ENCODE measurements around the gene CHFR.
"Not testable (repeated sequence)": the region's sequence is repeated elsewhere in the genome, so short reads cannot be mapped to it uniquely, and the experiment has no call there.

CHFR gene

DNA sequence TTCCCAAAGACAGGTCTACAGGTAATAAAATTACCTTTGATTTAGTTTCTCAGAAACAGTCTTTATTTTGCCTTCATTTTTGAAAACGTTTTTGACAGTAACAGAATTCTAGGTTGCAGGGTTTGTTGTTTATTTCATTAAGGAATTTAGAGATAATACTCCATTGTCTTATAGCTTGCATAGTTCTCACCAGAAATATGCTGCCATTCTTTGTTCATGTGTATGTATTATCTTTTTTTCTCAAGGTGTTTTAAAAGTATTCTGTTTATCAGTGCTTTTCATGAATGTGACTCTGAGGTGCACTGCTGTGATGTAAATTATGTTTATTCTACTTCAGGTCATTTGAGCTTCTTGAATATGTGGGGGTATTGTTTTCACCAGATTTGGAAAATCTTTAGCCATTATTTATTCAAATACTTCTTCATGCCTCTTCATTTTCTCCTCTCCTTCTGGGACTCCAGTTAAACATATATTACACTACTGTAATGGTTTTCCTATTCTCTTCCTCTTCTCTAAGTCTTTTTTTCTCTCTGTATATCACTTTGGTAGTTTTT lies 36.0 kb upstream of the CHFR start:
- Histone ChIP-seq H3K9me3 (ENCODE audit: control extremely low read depth in 1 of 5, control insufficient read depth in 4 of 5, insufficient read depth in 2 of 5, low read depth in 1 of 5, low read length in 4 of 5) (peaks cover 24 to 84% (median 66%) of the 10 kb centered on the region in 5 experiments), H3K27me3 (replicated peaks in 2 of 5; ENCODE audit: control insufficient read depth in 4 of 5, insufficient read depth in 5 of 5, low read length in 4 of 5) (no peaks in the 10 kb centered on the region), H3K36me3 (ENCODE audit: control insufficient read depth in 4 of 4, insufficient read depth in 4 of 4, low read length in 3 of 4) (peaks cover 3 to 21% (median 5%) of the 10 kb centered on the region in 4 experiments), H3K4me3 (ENCODE audit: control insufficient read depth in 1 of 7, extremely low read depth in 1 of 7, insufficient read depth in 4 of 7, low read depth in 2 of 7, low read length in 6 of 7) (no peak overlapping the region), H3K4me1 (ENCODE audit: control extremely low read depth in 1 of 4, control insufficient read depth in 4 of 4, insufficient read depth in 4 of 4, low read length in 3 of 4) (no peaks in the 10 kb centered on the region), H3K27ac (ENCODE audit: insufficient read depth in 1 of 2, low read depth in 1 of 2, low read length in 2 of 2, poor library complexity in 1 of 2, severe bottlenecking in 2 of 2) (no peak overlapping the region)
- peak in 2 of 3 donors; percentile 17 to 30 for DNase-seq
- POLR2A ChIA-PET: no interaction called here
- no CpG with 5 or more reads among the region's 1 CpG for WGBS (ENCODE audit: insufficient coverage)
- CTCF ChIA-PET: no interaction called here

DNA sequence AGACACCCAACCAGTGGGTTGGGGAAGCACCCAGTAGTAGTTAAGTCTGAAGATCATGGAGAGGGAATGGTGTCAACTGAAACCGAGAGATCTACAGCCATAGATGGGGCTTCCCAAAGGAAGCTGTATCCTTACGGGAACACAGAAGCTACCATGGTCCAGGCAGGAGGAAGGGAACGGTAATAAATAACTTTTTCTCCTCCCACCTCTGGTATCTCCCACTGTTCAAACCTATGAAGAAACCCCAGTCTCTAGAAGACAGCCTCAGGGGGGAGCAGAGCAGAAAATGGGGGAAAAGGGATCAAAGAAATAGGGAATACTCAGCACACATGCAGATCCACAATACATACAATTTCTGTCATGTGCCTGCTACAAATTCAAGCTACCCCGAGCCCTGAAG lies 35.3 kb upstream of the CHFR start:
- WGBS (ENCODE audit: insufficient coverage): 95% methylated on average over 2 of the region's 4 CpGs
- DNase-seq: no peak
- Histone ChIP-seq H3K36me3 (ENCODE audit: control insufficient read depth in 4 of 4, insufficient read depth in 4 of 4, low read length in 3 of 4) (peaks cover 3 to 21% (median 5%) of the 10 kb centered on the region in 4 experiments), H3K4me3 (ENCODE audit: control insufficient read depth in 1 of 7, extremely low read depth in 1 of 7, insufficient read depth in 4 of 7, low read depth in 2 of 7, low read length in 6 of 7) (no peak overlapping the region), H3K4me1 (ENCODE audit: control extremely low read depth in 1 of 4, control insufficient read depth in 4 of 4, insufficient read depth in 4 of 4, low read length in 3 of 4) (no peaks in the 10 kb centered on the region), H3K9me3 (ENCODE audit: control extremely low read depth in 1 of 5, control insufficient read depth in 4 of 5, insufficient read depth in 2 of 5, low read depth in 1 of 5, low read length in 4 of 5) (peaks cover 20 to 89% (median 65%) of the 10 kb centered on the region in 5 experiments), H3K27ac (ENCODE audit: insufficient read depth in 1 of 2, low read depth in 1 of 2, low read length in 2 of 2, poor library complexity in 1 of 2, severe bottlenecking in 2 of 2) (no peak overlapping the region), H3K27me3 (replicated peaks in 2 of 5; ENCODE audit: control insufficient read depth in 4 of 5, insufficient read depth in 5 of 5, low read length in 4 of 5) (no peaks in the 10 kb centered on the region)
- ChIA-PET CTCF (no interaction called here), POLR2A (no interaction called here)

DNA sequence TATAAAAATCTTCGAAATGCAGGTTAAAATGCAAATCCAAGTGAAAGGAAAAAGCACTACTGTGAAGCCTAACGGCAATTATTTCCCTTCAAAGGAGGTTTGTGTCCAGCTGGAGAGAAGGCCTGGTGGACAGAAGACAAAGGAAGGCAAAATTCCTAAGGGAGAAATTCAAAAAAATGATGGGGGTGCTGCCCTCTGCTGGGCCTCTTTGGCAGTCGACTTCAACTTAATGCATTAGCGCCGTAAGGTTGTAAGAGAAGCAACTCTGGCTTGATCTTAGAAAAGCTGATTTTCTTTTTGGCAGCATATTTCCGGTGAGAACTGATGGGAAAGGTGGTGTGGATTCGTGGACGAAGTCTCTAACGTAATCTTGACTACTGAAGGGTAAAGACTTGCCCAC lies 34.3 kb upstream of the CHFR start:
- Histone ChIP-seq H3K9me3 (ENCODE audit: control extremely low read depth in 1 of 5, control insufficient read depth in 4 of 5, insufficient read depth in 2 of 5, low read depth in 1 of 5, low read length in 4 of 5) (peaks cover 17 to 90% (median 60%) of the 10 kb centered on the region in 5 experiments), H3K4me1 (ENCODE audit: control extremely low read depth in 1 of 4, control insufficient read depth in 4 of 4, insufficient read depth in 4 of 4, low read length in 3 of 4) (no peaks in the 10 kb centered on the region), H3K27ac (ENCODE audit: insufficient read depth in 1 of 2, low read depth in 1 of 2, low read length in 2 of 2, poor library complexity in 1 of 2, severe bottlenecking in 2 of 2) (no peak overlapping the region), H3K36me3 (ENCODE audit: control insufficient read depth in 4 of 4, insufficient read depth in 4 of 4, low read length in 3 of 4) (peaks cover 3 to 17% (median 5%) of the 10 kb centered on the region in 4 experiments), H3K4me3 (ENCODE audit: control insufficient read depth in 1 of 7, extremely low read depth in 1 of 7, insufficient read depth in 4 of 7, low read depth in 2 of 7, low read length in 6 of 7) (no peak overlapping the region), H3K27me3 (replicated peaks in 2 of 5; ENCODE audit: control insufficient read depth in 4 of 5, insufficient read depth in 5 of 5, low read length in 4 of 5) (no peaks in the 10 kb centered on the region)
- POLR2A ChIA-PET: no interaction called here
- WGBS (ENCODE audit: insufficient coverage): 78% methylated on average over 9 of the region's 9 CpGs
- CTCF ChIA-PET: no interaction called here
- no peak for DNase-seq

DNA sequence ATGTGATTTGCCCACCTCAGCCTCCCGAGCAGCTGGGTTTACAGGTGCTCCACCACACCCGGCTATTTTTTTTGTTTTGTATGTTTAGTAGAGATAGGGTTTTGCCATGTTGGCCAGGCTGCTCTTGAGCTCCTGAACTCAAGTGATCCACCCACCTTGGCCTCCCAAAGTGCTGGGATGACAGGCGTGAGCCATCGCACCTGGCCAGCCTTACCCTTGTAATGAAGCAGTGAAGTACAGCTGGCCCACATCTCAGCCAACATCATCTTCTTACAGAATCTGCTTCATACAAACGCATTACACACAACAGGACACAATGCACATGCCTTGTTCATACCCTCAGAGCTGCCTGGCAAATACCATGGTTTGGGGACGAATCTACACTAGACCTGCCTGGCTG lies 31.3 kb upstream of the CHFR start:
- peaks cover 0 to 6% (median 0%) of the 10 kb centered on the region in 4 experiments for H3K36me3 ChIP-seq (ENCODE audit: control insufficient read depth in 4 of 4, insufficient read depth in 4 of 4, low read length in 3 of 4)
- 95% methylated on average over 6 of the region's 6 CpGs for WGBS (ENCODE audit: insufficient coverage)
- DNase-seq: no peak
- POLR2A ChIA-PET: no interaction called here
- H3K27me3 ChIP-seq (replicated peaks in 2 of 5; ENCODE audit: control insufficient read depth in 4 of 5, insufficient read depth in 5 of 5, low read length in 4 of 5): no peaks in the 10 kb centered on the region
- no peak overlapping the region for H3K27ac ChIP-seq (ENCODE audit: insufficient read depth in 1 of 2, low read depth in 1 of 2, low read length in 2 of 2, poor library complexity in 1 of 2, severe bottlenecking in 2 of 2)
- peak overlapping the region in 1 of 7 experiments; percentile 28 for H3K4me3 ChIP-seq (ENCODE audit: control insufficient read depth in 1 of 7, extremely low read depth in 1 of 7, insufficient read depth in 4 of 7, low read depth in 2 of 7, low read length in 6 of 7)
- H3K4me1 ChIP-seq (ENCODE audit: control extremely low read depth in 1 of 4, control insufficient read depth in 4 of 4, insufficient read depth in 4 of 4, low read length in 3 of 4): no peaks in the 10 kb centered on the region
- CTCF ChIA-PET: no interaction called here
- H3K9me3 ChIP-seq (ENCODE audit: control extremely low read depth in 1 of 5, control insufficient read depth in 4 of 5, insufficient read depth in 2 of 5, low read depth in 1 of 5, low read length in 4 of 5): peaks cover 11 to 79% (median 41%) of the 10 kb centered on the region in 5 experiments

DNA sequence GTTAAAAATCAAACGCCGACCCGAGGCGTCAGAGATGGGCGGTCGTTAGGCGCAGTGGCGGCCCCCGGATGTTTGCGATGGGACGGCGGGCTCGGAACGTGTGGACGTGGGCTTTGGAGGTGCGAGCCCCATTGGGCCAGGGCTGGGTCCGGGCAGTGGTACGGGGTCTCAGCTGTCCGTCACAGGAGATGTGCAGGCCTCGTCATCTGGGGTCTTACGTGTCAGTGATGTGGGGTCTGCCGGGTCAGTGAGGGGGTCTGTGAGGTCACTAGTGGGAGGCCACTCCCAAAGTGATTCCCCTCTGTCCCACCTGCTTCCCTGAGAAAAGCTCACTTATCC lies 21.6 kb upstream of the CHFR start:
- CTCF ChIA-PET: interaction anchor here (1.0 kb wide), 1 partner anchor 172 kb away, joined by 3 read pairs; the partner anchor contains the start of gene ZNF140
- WGBS (ENCODE audit: insufficient coverage): under 1% methylated on average over 19 of the region's 22 CpGs
- POLR2A ChIA-PET: interaction anchor here (0.6 kb wide), 1 partner anchor 177 kb away, joined by 4 read pairs; no protein-coding TSS in a partner anchor
- Histone ChIP-seq H3K4me1 (ENCODE audit: control extremely low read depth in 1 of 4, control insufficient read depth in 4 of 4, insufficient read depth in 4 of 4, low read length in 3 of 4) (peaks cover 2 to 19% (median 16%) of the 10 kb centered on the region in 4 experiments), H3K9me3 (ENCODE audit: control extremely low read depth in 1 of 5, control insufficient read depth in 4 of 5, insufficient read depth in 2 of 5, low read depth in 1 of 5, low read length in 4 of 5) (peaks cover 3 to 49% (median 8%) of the 10 kb centered on the region in 5 experiments), H3K36me3 (ENCODE audit: control insufficient read depth in 4 of 4, insufficient read depth in 4 of 4, low read length in 3 of 4) (peaks cover 0 to 3% (median 0%) of the 10 kb centered on the region in 4 experiments), H3K4me3 (ENCODE audit: control insufficient read depth in 1 of 7, extremely low read depth in 1 of 7, insufficient read depth in 4 of 7, low read depth in 2 of 7, low read length in 6 of 7) (peak overlapping the region; percentile 74 to 87 (median 78)), H3K27me3 (replicated peaks in 2 of 5; ENCODE audit: control insufficient read depth in 4 of 5, insufficient read depth in 5 of 5, low read length in 4 of 5) (peaks cover 0 to 32% (median 13%) of the 10 kb centered on the region in 5 experiments), H3K27ac (ENCODE audit: insufficient read depth in 1 of 2, low read depth in 1 of 2, low read length in 2 of 2, poor library complexity in 1 of 2, severe bottlenecking in 2 of 2) (peak overlapping the region; percentile 46 to 77)
- no peak for DNase-seq

DNA sequence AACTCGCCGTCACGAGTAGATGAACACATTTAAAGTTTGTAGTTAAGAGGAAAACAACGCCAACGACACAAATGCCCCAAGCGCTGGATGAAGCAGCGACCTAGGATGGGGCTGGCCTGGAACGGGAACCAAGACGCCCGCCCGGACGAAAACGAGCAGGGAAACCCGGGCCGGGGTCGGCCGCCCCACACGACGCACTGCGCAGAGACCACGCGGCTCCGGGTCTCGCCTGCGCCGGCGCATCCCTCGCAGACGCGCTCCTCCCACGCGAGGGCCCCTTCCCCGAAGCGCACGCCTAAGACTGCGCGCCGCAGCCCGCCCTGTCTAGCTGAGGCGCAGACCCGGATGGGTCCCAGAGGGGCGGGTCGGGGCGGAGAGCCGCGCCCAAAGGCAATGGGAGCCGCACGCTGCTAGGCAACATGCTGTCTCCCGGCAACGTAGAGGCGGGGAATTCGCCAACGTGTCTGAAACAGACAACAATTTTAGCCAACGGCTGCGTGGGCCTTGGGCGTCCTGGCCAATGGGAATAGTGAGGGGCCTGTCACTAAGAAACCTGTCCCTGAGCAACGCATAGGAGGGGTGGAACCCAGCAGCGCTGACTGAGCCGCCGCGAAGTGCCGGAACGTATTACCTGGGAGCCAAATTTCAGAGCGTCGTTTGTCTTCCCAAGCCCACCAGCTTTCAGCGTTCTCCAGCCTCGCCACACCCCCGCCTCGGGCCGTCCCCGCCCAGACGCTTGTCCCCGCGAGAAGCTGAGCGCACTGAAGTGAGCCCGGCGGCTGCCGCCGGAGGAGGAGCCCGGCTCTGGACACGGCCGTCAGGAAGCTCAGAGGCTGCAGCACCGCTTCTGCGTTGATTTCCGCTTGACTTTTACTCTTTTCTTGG lies 21.0 kb upstream of the CHFR start:
- Histone ChIP-seq H3K36me3 (ENCODE audit: control insufficient read depth in 4 of 4, insufficient read depth in 4 of 4, low read length in 3 of 4) (peaks cover 0 to 3% (median 0%) of the 10 kb centered on the region in 4 experiments), H3K27me3 (replicated peaks in 2 of 5; ENCODE audit: control insufficient read depth in 4 of 5, insufficient read depth in 5 of 5, low read length in 4 of 5) (peaks cover 0 to 32% (median 13%) of the 10 kb centered on the region in 5 experiments), H3K4me1 (ENCODE audit: control extremely low read depth in 1 of 4, control insufficient read depth in 4 of 4, insufficient read depth in 4 of 4, low read length in 3 of 4) (peaks cover 2 to 19% (median 16%) of the 10 kb centered on the region in 4 experiments), H3K27ac (ENCODE audit: insufficient read depth in 1 of 2, low read depth in 1 of 2, low read length in 2 of 2, poor library complexity in 1 of 2, severe bottlenecking in 2 of 2) (peak overlapping the region; percentile 46 to 77), H3K9me3 (ENCODE audit: control extremely low read depth in 1 of 5, control insufficient read depth in 4 of 5, insufficient read depth in 2 of 5, low read depth in 1 of 5, low read length in 4 of 5) (peaks cover 1 to 48% (median 8%) of the 10 kb centered on the region in 5 experiments), H3K4me3 (ENCODE audit: control insufficient read depth in 1 of 7, extremely low read depth in 1 of 7, insufficient read depth in 4 of 7, low read depth in 2 of 7, low read length in 6 of 7) (peak overlapping the region; percentile 74 to 87 (median 78))
- ChIA-PET CTCF (interaction anchor here (1.0 kb wide), 1 partner anchor 173 kb away, joined by 3 read pairs; the partner anchor contains the start of gene ZNF140), POLR2A (interaction anchor here (0.6 kb wide), 1 partner anchor 177 kb away, joined by 4 read pairs; no protein-coding TSS in a partner anchor)
- WGBS (ENCODE audit: insufficient coverage): under 1% methylated on average over 70 of the region's 85 CpGs
- peak; percentile 98 to 99 (median 99) for DNase-seq

DNA sequence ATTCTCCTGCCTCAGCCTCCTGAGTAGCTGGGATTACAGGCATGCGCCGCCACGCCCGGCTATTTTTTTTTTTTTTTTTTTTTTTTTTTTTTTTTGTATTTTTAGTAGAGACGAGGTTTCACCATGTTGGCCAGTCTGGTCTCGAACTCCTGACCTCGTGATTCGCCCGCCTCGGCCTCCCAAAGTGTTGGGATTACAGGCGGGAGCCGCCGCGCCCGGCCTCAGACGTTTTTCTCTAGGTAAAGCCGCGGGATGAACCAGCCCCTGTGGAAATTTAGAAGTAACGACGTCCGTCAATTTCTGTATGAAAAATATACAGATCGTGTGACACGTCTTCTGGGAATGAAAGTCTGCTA lies 20.4 kb upstream of the CHFR start:
- H3K36me3 ChIP-seq (ENCODE audit: control insufficient read depth in 4 of 4, insufficient read depth in 4 of 4, low read length in 3 of 4); DNase-seq; CTCF ChIA-PET; POLR2A ChIA-PET: not testable (repeated sequence)
- peaks cover 0 to 32% (median 13%) of the 10 kb centered on the region in 5 experiments for H3K27me3 ChIP-seq (replicated peaks in 2 of 5; ENCODE audit: control insufficient read depth in 4 of 5, insufficient read depth in 5 of 5, low read length in 4 of 5)
- H3K27ac ChIP-seq (ENCODE audit: insufficient read depth in 1 of 2, low read depth in 1 of 2, low read length in 2 of 2, poor library complexity in 1 of 2, severe bottlenecking in 2 of 2): peak overlapping the region in 1 of 2 experiments; percentile 1
- peaks cover 2 to 19% (median 16%) of the 10 kb centered on the region in 4 experiments for H3K4me1 ChIP-seq (ENCODE audit: control extremely low read depth in 1 of 4, control insufficient read depth in 4 of 4, insufficient read depth in 4 of 4, low read length in 3 of 4)
- peak overlapping the region in 6 of 7 experiments; percentile 76 to 87 (median 78) for H3K4me3 ChIP-seq (ENCODE audit: control insufficient read depth in 1 of 7, extremely low read depth in 1 of 7, insufficient read depth in 4 of 7, low read depth in 2 of 7, low read length in 6 of 7)
- peaks cover 1 to 52% (median 7%) of the 10 kb centered on the region in 5 experiments for H3K9me3 ChIP-seq (ENCODE audit: control extremely low read depth in 1 of 5, control insufficient read depth in 4 of 5, insufficient read depth in 2 of 5, low read depth in 1 of 5, low read length in 4 of 5)
- 5% methylated on average over 18 of the region's 23 CpGs for WGBS (ENCODE audit: insufficient coverage)

Measured in common myeloid progenitor, CD34-positive (primary cell).